ENCODE results near the gene MMP24.

MMP24 gene

DNA sequence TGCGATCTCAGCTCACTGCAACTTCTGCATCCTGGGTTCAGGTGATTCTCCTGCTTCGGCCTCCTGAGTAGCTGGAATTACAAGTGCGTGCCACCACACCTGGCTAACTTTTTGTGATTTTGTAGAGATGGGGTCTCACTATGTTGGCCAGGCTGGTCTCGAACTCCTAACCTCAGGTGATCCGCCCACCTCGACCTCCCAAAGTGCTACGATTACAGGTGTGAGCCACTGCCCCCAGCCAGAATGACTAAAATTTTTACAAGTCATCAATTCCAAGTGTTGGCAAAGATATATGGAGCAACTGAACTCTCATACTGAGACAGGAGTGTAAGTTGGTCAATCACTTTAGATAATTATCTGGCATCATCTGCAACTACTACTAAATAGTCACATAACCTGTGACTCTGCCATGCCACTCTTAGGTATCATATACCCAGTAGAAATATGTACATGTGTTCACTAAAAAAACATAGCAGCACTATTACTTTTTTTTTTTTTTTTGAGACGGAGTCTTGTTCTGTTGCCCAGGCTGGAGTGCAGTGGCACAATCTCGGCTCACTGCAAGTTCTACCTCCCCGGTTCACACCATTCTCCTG lies 55.1 kb downstream of the MMP24 start:
- DNase-seq: no peak

DNA sequence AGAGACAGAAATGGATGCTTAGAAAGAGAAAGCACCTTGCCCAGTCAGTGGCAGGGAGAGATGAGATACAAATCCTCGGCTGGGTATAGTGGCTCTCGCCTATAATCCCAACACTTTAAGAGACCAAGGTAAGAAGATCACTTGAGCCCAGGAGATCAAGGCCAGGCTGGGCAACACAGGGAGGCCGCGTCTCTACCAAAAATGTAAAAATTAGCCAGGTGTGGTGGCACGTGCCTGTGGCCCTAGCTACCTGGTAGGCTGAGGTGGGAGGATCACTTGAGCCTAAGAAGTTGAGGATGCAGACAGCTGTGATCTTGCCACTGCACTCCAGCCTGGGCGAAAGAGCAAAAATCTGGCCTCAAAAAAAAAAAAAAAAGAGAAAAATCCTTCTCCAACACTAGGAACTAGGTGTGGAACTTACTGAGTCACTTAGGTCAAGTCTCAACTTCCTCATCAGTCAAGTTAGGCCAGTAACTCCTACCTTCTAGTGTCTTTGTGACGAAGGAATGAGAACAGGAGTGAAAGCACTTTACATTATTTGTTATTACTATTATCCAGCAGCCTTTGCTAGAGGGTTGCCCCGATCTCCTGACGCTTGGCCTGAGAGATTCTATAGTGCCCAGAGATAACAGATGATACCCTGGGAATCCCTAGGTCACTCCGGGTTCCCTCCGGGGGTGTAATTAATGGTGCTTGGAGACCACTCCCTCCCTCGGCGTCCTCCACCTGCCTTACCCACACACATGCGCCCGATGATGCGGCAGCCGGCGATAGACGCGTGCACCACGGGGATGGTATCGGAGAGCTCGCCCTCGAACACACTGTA lies 57.2 kb downstream of the MMP24 start:
- no peak for DNase-seq

DNA sequence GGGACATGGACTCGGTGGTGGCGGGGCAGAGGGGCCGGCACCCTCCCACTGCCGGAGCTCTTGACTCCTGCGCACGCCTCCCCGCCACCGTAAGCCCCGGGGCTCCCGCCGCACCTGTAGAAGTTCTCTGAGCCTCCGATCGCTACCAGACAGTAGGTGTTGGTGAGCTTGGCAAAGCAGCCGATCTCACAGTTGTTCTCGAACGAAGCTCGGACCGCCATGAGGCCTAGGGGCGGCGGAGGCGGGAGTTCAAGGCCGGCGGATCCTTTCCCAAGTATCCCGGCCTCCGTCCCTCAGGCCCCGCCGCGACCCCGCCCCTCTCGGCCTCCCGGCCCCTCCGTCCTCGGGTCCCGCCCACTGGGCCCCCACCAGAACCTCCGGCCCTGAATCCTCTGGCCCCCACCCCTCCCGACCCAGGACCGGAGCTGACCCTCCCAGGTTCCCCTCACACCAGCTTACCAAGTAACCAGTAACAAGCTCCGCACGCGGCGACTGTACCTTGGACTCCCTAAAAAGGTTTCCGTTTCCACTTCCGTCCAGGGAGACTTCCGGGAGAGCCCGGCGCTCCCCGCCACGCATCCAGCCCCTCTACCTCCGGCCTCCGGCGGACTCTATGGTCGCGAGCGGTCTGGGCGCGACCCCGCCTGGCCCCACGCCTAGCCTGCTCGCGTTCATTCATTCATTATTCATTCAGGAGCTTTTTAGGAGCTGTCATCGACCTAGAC lies 57.9 kb downstream of the MMP24 start, which contains the start of gene EIF6:
EIF6 (minus strand) TSS at position 506 of the 725 bp plus-strand sequence; CDS start at position 221, 285 bp downstream.
- peak; percentile 84 for DNase-seq

DNA sequence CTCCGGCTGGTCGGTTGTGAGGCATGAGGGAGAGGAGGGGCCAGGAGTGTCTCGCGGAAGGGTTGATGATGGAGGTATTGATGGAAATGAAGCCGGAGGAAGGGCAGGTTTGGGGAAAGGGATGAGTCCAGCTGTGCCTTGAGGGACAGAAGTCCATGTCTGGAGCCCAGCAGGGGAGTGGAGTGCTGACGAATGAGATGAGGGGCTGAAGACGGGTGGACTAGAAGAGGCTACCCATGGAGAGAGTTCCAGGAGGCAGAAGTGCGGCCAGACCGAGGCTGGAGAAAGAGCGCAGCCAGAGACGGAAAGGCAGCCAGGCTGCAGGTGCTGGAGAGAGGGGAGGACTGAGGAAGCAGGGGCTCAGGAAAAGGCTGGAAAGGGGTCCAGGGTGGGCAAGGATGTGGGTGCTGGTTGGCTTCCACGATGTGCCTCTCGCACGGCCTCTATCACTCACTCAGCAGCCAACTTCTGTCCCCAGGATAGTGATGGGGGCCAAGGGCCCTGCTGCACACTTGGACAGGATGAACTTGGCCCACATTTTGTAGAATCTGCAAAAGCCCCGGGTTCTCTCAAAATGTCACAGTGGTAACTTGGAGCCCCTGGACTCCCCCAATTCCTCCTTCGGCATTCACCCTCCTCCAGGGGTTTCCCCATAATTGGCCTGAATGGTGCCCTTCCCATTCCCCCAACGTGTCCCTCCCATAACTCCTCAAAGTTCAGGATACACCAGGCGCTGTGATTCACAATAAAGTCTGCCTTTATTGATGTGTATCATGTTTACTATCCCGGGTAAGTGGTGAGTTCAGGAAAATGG lies 58.7 kb downstream of the MMP24 start:
- DNase-seq: no peak

DNA sequence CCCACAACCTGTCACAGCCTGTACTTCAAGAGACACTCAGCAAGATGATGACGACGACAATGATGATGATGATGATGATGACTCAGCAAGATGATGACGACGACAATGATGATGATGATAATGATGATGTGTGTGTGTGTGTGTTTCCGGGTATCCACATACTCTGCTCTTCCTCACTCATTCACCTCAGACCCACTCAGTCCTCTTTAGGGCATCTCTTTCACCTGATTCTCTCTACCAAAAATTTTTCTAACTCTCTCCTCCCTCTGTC lies 59.3 kb downstream of the MMP24 start:
- no peak for DNase-seq

DNA sequence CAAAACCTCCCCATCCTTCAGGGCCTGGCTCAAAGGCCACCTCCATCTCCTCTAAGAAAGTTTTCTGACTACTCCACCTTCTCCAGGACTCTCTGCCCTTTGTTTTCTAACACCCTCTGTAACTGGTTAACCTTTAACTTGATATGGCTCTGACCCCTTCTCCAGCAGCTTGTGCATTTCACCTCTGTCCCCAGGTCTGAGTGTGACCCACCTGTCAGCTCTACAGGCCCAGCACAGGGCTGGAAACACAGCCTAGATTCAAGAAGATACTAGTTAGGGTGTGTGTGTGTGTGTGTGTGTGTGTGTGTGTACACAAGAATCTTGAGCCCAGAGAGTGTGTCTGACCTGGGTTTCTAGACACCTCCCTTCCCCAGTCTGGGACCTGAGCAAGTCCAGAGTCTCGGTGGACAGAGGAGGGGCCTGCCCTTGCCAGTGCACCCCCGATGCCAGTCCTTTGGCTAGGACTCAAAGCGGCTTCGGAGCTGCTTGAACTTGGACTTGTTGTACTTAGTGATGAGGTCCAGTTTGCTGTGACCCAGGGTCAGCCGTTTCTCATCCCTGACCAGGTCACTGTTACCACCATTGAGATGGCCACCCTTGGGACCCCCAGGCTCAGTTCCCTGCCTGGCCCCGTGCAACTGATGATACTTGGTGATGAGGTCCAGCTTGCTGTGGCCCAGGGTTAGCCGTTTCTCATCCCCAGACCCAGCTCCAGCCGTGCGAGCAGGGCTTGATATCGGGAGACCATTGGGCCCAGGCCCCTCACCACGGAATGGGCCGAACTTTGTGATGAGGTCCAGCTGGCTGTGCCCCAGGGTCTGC lies 59.8 kb downstream of the MMP24 start:
- DNase-seq: no peak

DNA sequence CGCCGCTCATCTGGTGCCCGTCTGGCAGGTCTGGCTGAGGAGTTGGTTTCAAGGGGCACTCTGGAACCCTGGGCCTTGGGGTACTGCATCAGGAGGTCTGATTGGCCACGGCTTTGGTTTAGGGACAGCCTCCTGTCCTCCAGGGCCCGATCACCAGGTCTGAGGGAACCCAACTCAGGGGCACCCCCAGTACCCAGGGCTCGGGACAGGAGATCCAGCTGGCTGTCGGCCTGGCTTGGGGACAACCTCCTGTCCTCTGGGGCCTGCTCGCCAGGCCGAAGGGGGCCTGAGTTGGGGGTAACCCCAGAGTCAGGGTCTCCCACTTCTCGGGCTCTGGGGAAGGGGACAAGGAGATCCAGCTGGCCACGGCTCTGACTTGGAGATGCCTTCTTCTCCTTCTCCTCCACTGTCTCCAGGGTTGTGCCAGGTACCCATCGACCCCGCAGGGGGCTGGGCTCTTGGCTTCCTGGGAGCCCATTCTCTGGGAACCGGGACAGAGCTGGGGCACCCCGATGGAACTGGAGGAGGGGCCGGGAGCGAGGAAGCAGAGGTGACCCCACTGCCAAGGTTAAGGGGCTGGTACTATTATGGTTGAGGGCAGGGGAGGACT lies 60.5 kb downstream of the MMP24 start:
- no peak for DNase-seq

DNA sequence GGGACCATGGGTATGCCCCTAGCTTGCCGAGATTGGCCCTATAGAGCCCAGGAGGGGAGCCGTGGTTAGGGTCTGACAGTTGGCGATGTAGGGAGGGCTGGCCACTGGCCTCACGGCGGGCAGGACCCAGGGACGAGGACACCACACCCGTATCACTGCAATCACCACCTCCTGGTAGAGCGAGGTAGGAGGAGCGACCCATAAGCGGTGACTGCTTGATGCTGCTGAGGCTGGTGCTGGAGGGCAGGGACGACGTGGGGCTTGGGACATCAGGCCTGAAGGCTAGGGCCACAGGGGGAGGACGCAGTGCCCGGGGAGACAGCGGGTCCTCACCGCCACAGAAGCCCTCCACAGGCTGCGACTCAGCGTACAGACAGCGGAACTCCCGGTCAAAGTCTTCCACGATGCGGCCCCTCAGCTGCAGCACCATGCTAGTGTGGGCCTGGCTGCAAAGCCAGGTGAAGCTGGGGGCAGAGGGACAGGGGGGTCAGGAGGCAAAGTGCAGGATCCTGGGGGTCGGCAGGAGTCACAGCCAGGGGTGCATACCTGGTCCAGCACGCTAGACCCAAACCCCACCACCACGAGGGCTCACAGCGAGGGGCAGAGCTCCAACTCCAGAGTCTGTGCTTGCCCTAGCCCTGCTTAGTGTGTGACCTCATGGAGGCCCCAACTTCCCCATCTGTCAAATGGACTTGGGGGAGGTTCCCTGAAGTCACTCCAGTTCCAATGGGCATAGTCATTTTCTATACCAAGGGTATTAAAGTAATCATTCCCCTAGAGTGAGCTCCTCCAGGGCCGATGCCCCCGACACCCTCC lies 61.2 kb downstream of the MMP24 start:
- no peak for DNase-seq

DNA sequence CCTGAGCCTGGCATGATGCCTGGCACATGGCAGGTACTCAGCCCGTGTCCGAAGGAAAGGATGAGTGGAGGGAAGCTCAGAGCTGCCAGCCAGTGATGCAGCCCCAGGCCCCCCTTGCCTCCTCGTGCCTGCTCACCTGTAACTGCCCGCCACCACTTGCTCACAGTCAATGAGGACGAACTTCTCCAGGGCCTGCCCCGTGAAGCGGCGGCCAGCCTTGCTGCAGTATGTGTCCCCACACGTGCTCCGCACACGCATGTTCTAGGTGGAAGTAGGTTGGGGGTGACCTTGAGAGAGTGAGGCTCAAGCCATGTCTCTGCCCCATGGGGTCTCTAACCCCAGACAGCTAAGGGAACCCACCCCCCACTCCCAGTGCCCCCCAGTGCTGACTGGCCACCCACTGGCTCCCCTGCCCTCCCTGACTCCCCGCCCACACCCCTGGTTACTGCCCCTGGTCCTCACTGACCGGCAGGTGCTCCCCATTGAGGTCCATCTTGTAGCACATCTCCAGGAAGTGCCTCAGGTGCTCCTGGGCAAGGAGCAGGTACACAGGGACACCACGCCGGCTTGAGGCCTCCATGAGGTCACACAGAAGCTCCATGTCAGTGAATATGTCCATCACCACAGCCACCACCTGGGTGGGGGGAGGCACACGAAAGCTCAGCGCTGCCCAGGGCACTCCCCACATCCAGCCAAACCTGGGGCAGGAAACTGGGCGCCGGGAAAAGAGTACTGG lies 62.0 kb downstream of the MMP24 start:
- DNase-seq: no peak

DNA sequence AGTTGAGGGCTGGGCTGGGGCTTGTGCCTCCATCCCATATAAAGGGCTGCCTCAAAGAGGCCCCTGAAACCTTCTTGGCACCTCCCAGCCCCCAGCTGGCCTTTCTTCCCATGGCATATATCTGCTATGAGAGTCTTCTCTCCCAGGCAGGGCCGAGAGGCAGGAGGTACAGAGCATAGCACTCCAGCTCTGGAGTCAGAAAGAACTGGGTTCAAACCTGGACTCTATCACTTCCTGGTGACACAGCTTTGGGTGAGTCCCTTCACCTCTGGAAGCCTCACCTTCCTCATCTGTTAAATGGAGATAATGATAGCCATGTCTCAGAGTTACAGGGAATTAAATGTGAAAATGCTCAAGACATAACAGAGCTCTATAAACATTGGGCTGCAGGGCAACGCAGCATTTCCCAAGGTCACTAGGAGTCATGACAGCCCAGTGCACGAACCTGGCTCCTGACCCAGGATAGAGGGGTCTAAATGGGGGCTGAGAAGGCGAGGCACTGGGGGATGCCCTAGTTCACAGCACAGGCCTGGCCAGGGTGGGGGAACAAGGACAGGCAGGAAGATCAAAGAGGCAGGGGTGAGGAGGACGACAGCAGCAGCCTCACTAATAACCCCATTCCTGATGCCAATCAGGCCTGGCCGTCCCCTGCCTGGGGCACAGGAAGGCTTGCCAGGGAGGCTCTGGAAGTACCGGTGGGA lies 63.8 kb downstream of the MMP24 start:
- no peak for DNase-seq

DNA sequence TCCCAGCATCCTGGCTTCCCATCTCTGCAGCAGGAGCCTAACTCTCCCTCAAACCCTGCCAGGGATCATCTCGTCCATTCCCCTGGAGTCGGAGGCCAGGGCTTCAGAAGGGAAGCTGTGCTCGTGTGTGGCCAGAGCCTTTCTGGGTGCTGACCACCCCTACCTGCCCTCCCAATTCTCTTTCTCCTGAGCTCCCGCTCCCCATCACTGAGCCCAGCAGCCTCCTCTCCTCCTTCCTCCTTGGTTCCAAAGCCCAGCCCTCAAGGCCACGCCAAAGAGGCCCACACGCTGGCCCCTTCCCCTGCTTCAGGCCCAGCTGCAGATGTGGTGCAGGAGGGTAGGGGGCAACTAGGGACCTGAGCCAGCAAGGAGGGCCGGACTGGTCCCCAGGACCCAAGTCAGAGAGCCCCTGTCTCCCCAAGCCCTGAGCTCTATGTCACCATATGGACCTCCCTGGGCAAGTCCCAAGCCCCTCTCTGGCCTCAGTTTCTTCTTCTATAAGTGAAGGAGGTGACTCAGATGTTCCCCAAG lies 64.5 kb downstream of the MMP24 start:
- no peak for DNase-seq

DNA sequence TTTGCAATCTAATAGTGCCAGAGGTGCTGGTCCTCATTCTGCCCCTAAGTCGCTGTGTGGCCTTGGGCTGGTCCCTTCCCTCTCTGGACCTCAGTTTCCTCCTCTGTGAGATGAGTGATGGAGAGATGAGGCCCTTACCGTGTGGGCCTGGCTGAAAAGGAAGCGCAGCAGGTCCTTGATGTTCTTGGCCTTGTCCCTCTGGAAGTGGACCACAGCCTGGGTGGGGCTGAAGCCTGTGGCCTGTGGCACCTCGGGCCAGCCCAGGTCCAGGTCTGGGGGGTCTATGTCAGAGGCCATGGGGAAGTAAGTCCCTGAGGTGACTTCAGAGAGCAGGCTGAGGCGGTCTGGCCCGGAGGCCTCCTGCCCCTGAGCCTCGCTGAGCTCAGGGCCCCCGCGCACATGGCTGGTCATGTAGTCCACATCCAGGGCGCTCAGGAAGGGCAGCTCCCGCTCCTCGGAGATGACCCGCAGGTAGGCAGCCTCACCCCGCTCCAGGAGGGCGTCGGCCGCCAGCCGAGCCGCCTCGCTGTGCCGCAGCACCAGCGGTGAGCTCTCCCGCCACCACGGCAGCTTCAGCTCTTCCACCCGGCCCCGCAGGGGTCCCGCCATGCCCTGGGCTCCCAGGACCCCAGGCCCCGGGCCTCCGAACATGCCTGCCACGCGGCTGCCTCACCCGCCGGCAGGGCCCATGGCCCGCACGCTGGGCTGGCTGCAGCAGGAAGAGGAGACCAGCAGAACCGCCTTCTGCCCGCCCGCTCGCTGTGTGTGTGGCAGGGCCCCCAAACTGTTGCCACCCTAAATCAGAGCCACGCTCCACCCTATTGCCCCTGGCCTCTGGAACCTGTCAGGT lies 65.4 kb downstream of the MMP24 start, which contains the start of gene FAM83C:
FAM83C (minus strand) TSS at position 772 of the 850 bp plus-strand sequence; CDS start at position 651, 121 bp downstream.
- DNase-seq: no peak

DNA sequence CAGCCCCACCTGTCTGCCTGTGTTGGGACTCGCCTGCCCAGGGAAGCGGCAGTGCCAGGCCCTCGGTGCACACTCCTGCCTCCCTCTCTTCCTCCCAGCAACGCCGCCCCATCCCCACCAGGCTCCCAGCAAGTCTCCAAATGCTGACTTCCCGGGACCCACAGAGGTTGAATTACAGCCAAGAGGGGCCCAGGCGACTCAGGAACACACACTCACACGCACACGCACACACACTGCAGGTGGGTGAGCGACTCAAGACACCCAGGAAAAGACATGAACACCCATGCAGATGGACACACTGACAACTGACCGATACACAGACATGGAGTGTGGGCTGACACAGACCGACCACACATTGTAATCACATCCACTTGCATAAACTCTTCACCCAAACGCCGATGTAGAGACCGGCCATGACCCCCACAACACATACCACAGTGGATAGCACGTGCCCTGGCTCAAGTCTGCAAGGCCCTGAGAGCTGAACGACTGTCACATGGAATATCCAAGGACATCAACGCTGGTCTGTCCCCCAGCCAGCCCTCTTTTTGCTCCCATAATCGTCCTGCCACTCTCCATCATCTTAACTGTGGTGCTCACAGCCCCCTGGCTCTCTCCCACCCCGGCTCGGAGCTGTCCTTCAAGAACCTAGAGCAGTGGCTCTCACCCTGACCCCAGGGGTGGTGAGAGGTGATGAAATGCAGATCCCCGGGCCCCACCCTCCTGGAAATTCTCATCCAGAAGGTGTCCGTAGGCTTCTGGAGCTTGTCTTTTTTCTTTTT lies 66.2 kb downstream of the MMP24 start:
- DNase-seq: no peak

DNA sequence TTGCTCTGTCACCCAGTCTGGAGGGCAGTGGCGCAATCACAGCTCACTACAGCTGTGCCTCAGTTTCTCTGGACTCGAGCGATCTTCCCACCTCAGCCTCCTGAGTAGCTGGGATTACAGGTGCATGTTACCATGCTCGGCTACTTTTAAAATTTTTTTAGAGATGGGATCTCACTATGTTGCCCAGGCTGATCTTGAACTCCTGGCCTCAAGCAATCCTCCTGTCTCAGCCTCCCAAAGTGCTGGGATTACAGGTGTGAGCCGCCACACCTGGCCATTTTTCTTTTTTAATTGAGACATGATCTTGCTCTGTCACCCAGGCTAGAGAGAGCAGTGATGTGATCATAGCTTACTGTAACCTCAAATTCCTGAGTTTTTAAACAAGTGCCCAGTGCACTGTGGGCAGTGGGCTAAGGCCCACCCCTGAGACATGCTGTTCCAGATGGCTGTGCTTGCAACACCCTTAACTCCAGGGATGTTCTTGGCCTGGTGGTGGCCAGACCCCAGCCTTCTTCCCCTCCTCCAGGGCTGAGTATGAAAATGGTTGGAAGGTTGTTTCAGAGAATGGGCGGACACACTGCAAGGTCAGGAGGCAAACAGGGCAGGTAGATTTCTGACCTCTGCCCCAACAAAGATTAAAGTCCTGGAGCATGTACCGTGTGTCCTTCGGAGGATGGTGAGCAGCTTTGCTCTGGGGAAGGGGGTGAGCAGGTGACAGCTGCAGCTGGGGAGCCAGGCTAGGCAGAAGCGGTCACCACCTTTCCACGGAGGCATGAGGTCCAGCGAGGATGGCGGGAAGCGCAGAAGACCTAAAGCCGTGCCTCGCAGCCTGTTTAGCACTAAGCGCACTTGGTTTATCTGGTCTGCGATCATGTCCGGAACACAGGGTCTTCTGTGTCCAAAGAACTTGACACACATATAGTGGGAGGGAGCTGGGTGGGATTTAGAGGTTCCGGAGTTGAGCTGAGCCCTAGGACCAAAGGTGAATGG lies 67.1 kb downstream of the MMP24 start:
- no peak for DNase-seq

DNA sequence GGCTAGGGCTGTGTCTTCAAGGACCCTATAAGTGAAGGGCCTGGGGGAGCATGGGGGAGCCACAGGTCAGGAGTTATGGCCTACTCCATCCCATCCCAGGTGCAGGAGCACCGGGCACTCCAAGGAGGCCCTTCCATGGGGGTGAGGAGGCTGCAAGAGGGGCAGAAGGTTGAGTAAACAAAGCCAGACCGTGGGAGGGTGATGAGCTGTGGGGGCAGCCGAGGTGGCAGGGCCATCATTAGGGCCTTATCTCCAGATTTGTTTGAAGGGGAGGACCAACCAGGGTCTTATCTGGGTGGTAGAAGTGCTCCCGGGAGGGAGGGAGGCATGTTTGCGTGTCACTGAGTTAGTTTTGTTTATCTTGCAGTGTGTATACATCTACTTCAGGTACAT lies 67.8 kb downstream of the MMP24 start:
- DNase-seq: no peak

DNA sequence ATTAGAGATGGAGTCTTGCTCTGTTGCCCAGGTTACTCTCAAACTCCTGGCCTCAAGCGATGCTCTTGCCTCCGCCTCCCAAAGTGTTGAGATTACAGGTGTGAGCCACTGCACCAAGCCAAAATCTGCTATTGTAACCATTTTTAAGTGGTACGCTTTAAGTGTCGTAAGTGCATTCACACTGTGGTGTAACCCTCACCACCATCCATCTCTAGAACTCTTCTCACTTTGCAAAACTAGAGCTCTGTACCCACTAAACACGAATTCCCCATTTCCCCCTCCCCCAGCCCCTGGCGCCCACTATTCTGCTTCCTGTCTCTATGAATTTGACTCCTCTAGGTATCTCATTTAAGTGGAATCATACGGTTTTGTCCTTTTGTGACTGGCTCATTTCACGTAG lies 68.6 kb downstream of the MMP24 start:
- no peak for DNase-seq
